ENCODE measurements around the gene PLCD1.

Gene PLCD1

DNA sequence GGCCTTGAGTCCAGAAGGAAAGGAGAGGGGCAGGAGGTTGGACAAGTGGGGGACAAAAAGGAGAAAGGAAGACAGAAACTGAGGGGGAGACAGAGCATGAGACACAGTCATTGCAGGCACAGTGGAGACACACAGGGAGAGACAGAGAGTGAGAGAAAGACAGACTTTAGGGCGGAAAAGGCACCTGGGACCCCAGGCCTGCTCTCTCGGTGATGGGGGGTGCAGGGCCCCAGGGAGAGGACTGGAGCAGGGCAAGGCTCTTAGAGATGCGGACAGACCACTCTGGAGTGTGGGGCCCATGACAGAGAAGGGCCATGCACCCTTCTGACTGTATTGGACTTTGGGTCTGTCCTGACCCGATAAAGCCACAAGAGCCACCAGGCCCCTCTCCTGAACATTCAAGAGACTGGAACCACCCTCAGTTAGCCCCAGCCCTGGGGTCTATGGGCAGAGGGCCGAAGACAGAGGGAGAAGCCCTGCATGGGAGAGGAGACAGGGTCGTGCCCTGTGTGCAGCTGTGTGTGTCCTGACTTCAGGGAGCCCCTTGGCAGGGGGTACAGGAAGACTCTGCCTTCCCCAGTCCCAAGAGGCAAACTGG, 12.5 kb downstream of the PLCD1 start:
- DNase-seq (ENCODE audit: low read depth in 2 of 2) = no peak

DNA sequence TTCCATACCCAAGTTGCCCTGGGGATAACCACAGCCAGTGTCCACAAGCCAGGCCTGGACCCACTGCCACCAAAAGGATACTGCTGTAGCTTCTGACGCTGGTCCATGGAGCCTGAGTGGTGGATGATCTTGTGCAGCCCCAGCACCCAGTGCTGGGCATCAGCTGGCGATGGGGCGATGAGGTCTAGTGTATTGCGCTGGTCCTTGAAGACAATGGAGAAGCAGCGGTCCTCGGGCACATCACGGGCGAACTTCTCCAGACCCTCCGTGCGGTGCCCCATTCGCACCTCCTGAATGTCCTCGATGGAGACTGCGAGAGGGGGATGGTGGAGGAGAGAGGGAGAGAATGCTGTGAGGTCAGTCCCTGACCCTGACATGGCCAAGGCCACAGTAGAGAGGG, 13.0 kb downstream of the PLCD1 start:
- DNase-seq (ENCODE audit: low read depth in 2 of 2) = no peak

DNA sequence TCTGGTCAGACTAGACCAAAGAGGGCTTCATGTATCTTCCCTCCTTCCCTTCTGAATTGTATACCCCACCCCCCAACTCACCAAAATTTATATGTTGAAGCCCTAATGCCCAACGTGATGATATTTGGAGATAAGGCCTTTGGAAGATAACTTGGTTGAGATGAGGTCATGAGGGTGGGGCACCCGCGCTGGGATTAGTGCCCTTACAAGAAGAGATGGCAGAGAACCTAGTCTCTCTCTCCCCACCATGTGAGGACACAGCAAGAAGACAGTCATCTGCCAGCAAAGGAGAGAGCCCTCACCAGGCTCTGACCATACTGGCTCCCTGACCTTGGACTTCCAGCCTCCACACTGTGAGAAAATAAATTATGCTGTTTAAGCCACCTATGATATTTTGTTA, 13.5 kb downstream of the PLCD1 start:
- no peak for DNase-seq (ENCODE audit: low read depth in 2 of 2)

DNA sequence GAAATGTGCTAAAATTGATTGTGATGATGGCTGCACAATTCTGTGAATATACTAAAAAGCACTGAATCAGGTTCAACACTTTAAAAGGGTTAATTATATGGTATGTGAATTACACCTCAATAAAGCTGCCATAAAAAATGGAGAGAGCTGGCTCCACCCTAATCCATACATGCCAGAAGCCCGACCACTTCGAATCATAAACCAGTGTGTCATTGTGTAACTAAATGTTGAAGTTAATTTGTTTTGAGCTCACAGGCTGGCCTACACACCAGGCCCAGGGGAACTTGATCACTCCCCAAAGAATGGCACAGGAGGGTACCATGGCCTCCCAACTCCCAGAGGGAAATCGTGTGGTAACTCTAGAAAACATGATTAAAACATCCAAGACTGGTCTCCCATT, 14.0 kb downstream of the PLCD1 start:
- DNase-seq (ENCODE audit: low read depth in 2 of 2) = no peak

DNA sequence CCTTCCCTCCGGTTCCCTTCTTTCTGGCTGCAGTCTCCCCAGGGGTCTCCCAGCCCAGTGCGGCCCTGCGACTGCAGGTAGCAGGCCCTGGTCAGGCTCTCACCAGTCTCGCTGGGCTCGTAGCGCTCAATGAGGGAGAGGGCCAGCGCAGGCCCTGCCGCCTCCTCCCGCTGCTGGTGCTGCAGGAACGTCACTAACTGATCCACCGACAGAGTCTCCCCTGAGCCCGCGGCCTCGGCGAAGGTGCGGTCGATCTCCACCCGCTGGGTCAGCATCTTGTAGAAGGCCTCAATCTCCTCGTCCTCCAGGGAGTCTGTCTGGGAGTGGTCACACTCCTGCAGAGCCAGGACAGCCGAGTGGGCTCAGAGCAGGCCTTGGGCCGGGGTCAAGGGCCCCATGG, 18.3 kb downstream of the PLCD1 start:
- DNase-seq (ENCODE audit: low read depth in 2 of 2) = no peak

DNA sequence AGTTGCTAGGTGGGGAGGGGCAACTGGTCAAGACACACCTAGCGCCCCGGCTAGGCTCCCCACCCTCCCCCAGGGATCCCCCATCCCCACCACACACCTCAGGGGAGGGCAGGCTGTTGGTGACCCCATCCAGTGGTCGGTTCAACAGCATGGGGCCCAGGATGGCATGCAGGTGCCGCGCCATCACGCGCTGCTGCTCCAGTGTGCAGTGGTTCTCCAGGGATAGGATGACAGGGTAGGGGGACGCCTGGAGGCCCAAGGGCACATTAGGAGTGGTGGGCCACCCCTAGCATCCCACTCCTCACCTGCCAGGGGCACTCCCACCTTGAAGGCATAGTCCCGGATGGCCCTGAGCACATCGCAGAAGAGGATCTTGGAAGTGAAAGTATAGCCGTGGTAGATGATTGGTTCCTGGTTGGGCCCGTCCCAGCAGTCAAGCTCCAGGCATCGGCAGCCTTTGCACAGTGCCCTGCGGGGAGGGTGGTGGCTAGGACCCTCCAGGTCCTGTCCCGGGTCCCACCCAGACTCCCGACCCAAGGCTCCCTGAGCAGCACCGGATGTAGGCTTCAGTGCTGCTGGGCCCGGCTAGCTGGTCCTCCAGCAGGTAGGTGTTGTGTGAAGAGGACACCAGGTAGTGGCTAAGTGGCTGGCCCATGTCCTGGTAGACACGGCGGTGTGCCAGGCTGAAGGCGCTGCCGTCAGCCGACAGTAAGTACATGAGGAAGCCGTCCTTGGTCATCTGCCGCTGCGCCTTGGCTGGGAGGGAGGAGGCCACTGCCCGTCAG, 19.4 kb downstream of the PLCD1 start:
- no peak for DNase-seq (ENCODE audit: low read depth in 2 of 2)

DNA sequence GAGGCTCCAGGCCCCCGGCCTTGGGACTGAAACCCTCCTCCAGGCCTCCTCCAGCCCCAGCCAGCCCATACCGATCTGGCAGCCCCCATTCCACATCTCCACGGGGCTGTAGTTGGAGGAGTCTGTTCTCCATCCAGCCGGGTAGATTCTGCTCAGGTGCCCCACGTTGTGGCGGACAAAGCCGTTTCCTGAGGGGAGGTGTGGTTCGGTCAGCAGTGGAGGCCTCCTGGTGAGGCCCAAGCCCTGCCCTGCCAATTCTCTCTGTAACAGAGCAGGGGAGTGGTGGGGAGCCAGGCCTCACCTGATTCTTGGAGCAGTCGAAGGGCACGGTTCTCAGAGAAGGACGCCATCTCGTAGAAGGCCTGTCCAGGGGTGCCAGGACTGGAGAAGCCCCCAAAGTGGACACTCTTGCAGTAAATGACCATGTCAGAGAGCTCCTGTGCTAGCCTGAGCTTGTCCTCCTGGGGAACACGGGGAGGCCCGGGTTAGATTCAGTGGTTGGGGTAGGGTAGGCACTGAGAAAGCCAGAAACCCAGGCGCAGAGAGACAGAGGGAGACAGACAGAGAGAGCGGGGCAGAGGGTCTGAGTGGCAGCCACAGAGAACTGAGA, 20.4 kb downstream of the PLCD1 start:
- no peak for DNase-seq (ENCODE audit: low read depth in 2 of 2)

DNA sequence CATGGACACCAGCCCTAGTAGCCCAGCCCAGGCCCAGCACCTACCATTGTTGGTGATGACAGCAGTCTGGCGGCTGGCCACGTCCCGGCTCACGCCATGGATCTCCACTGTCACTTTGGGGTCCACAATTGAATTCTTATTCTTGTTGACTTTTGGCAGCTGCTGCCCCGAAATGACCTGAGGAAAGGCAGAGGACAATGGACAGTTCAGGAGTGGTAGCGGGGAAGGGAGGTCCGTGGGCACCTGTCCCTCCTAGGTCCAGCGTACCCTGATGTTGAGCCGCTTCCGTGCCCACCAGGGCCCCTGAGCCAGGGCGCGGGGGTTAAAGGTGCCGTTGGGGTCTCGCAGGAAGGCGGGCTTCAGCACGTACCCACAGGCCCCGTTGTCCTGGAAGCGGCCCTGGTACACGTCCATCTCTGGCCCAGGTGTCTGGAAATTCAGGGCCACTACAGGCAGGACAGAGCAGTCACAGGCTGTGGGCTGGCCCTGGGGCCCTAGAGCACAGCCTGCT, 21.2 kb downstream of the PLCD1 start:
- no peak for DNase-seq (ENCODE audit: low read depth in 2 of 2)

DNA sequence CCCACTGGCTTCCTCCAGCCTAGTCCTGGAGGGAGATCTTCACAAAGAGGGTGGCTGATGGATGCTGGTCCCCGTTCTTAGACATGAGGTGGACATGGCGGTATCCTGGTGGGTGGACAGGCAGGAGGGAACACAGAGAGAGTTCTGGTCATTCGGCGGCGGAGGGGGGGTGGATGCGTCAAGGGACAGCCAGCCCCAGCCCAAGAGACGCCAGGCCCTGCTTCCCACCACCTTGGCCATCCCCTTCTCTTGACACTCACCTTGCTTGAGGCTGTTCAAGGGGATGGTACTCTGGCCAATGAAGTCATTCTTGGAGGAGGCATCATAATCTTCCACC, 21.7 kb downstream of the PLCD1 start:
- DNase-seq (ENCODE audit: low read depth in 2 of 2) = no peak

DNA sequence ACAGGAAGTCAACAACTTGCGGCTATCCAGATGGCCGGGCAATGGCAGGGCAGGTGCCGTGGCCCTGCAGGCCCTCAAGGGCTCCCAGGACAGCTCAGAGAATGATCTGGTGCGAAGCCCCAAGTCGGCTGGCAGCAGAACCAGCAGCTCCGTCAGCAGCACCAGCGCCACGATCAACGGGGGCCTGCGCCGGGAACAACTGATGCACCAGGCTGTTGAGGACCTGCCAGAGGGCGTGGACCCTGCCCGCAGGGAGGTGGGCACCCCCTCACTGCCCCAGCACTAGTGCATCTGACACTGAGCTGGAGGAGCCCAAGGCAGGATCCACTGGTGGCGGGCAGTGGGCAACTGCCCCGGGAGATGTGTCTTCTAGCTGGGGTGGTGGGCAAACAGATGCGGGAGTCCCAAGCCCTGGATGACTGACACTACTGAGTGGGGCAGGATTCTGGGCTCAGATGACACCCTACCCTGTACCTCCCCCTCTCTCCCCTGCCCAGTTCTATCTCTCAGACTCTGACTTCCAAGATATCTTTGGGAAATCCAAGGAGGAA, 22.9 kb downstream of the PLCD1 start:
- no peak for DNase-seq (ENCODE audit: low read depth in 2 of 2)

DNA sequence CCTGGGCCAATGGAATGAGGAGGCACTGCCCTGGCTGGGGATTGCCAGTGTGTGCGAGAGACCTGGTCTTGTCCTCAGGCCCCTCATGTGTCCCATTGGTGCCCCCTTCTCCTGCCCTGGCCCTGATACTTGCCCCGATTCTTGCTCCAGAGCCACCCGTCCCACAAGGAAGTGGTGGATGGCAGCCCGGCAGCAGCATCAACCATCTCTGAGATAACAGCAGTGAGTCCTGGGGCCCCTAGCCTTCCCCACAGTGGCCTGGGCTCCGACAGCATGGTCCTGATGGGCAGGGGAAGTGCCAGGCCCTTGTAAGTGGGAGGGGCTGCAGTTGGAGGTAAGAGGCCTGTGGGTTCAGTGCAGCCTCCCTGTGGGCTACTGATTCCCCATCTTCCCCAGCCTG, 23.4 kb downstream of the PLCD1 start:
- DNase-seq (ENCODE audit: low read depth in 2 of 2) = no peak

DNA sequence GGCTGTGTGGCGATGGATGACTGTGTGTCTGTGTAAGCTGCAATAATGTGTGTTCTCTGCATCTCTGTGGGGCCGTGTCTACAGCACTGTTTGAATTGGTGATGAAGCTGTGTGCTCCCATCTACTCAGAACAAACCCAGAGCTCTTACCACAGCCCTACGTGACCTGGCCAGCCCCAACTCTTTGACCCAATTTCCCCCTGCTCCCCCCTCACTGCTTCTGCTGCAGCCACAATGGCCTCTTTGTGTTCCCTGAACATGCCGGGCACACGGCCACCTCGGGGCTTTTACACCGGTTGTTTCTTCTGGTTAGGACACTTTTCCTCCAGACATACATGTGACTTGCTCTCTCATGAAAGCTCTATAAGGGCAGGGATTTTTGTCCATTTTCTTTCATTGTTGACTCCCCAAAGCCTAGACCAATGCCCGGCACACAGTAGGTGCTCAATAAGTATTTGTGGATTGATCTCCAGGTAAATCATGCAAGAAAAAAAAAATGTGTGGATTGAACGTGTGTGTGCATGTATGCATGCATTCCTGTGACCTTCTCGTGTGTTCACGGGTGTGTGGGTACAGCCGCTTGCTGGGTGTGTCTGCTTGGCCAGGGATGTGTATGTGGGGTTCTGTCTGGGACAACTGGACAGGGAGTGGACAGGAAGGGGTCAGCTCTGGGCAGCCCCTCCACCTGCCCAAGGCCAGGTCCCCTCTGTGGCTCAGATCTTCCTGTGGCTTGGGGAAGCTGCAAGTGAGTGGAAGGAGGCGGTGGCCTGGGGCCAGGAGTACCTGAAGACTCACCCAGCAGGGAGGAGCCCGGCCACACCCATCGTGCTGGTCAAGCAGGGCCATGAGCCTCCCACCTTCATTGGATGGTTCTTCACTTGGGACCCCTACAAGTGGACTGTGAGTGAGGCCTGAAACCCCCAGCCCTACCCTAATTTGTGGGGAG, 24.1 kb downstream of the PLCD1 start:
- no peak for DNase-seq (ENCODE audit: low read depth in 2 of 2)

DNA sequence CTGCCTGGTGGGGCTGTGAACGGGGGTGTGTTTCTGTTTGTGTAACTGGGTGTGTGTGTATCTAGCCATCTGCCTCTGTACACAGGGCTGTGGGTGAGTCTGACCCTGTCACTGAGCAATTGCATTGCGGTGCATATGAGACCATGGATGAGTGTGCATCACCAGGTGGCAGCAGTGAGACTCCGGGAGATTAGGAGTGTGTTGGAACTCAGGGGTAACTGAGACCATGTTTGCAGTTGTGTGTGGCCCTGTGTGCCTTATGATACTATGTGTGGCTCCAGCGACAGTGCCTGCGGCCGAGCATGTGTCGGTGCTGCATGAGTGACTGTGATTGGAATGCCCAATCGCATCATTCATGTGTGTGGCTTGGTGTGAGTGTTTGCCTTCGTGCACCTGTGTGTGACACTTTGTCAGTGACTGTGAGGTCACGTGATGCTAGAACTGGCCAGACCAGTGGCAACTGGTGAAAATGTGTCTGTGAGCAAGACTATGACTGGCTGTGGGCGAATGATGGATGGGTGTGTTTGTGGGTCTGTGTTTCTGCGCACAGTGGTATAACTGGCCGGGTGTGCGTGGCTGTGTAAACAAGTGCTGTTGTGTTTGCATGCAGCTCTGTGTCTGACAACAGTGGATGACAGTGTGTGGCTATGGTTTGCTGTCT, 24.9 kb downstream of the PLCD1 start:
- DNase-seq (ENCODE audit: low read depth in 2 of 2) = no peak

DNA sequence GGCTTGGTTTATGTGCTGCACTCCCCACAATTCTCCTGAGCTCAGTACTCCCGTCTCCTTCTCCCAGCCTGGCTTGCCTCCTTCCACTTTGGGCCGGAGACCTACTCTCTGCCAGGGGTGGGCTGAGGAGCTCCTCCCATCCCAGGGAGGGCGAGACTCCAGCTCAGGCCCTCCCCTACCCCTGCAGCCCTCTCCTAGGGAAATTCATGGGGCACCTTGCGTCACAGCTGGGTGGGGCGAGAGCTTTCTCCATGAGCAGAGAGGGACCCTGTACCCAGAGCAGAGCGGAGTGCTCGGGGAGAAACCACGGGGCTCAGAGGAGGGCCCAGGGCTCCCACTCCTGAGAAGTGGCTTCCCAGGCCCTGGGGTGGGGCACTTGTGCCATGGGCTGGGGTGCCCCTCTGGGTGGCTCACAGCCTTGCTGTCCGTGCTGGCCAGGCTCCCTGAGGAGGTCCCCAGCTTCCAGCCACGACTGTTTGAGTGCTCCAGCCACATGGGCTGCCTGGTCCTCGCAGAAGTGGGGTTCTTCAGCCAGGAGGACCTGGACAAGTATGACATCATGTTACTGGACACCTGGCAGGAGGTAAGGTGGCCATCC, 25.5 kb downstream of the PLCD1 start:
- DNase-seq (ENCODE audit: low read depth in 2 of 2) = no peak

DNA sequence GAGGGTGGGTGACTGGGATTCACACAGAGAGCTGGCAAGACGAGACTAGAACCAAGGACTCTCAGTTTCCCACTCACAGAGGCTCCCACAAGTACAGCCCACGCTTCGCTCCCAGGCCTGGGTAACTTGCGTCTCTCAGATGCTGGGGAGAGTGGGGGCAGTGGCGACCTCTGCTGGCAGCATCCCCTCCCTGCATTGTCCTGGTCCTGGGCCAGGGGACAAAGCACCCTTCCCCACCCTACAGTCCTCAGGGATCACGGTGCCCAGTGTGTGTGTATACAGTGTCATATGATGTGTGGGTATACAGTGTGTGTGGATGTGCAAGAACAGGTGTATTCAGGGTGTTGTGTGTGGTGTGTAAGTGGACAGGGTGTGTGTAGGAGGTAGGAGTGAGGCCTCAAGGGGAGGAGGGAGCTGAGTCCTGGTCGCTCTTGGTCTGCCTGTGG, 26.0 kb downstream of the PLCD1 start:
- DNase-seq (ENCODE audit: low read depth in 2 of 2) = peak in 1 of 2 donors; percentile 37

DNA sequence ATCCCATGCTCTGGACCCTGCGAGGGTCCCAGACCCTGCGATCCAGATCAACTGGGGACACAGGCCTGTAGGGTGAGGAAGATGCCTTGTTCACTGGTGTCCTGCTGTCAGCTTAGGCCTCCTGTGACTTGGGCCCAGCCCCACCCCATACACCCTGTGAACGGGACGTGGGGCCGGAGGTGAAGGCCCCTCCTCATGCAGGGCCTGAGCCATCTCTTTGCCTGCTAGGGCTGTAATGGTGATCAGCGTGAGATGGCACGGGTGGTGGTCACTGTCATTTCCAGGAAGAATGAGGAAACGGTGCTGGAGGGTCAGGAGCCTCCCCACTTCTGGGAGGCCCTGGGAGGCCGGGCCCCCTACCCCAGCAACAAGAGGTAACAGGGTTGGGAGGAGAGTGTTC, 26.5 kb downstream of the PLCD1 start:
- no peak for DNase-seq (ENCODE audit: low read depth in 2 of 2)

DNA sequence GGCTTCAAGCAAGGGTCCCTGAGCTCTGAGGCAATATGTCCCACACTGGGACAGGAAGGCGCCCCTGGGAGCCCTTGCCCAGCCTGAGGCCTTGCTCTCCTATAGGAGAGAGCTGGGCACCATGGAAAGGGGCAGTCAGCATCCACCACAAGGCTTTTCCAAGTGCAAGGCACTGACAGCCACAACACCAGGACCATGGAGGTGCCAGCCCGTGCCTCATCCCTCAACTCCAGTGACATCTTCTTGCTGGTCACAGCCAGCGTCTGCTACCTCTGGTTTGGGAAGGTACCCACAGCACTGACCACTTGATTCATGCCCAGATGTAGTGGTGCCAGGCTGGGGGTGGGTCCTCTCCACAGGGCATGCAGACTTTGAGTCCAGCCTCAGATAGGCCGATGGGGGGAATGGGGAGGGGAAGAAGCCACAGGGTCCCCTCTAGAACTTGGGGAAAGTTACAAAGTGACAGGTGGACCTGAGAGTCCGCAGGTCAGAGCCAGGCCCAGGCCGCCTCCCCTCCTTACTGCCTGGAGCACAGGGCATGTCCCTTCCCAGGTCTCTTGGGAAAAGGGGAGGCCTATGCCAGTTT, 27.1 kb downstream of the PLCD1 start:
- no peak for DNase-seq (ENCODE audit: low read depth in 2 of 2)

DNA sequence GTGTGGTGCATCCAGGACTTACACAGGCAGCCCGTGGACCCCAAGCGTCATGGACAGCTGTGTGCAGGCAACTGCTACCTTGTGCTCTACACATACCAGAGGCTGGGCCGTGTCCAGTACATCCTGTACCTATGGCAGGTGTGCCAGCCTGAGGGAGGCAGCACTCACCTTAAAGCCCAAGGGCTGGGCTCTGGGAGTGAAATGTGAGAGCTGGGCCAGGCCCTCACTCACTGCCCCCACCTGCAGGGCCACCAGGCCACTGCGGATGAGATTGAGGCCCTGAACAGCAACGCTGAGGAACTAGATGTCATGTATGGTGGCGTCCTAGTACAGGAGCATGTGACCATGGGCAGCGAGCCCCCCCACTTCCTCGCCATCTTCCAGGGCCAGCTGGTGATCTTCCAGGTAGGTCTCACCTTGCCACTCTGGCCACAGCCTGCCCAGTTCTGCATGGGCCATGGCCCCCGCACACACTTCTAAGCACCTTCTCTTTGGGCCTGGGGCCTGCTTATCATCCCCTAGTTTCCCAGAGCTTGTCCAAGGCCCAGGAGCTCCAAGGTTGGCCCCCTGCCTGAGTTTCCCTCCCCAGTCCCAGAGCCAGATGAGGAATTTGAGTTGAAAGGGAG, 27.9 kb downstream of the PLCD1 start:
- DNase-seq (ENCODE audit: low read depth in 2 of 2) = no peak

DNA sequence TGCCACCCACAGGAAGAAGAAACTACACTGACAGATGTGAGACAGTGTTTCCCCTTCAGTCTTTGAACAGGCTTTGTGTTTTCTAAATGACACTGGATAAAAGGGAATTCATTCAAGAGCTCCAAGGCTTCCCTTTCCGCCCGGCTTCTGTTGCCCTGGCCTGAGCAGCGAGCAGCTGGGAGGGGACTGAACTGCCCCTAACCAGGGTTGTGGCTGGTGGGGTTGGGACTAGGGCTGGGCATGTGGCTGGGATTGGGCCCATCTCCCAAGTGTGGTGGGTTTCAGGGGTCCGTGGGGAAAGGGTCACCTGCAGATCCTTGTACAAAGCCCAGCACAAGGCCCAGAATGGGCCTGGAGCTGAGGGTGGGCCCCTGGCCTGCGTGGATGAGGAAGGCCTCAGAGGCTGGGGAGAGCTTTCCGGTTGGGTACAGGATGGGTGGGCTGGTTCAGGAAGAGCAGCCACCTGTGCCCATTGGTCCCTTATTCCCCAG, 28.4 kb downstream of the PLCD1 start:
- no peak for DNase-seq (ENCODE audit: low read depth in 2 of 2)
